K562 (cell line): Measurements from ENCODE around the gene GSK3B.

Experiments used
- CAMTA2 ChIP-seq: fragments of 250-450 bp; sonication (Bioruptor Pico); conservative IDR thresholded peaks from 2 replicates; pipeline ENCODE4 v1.5.1; 2022
- EHMT2 ChIP-seq: fragments of 450-650 bp; IDR thresholded peaks from 2 replicates; pipeline ENCODE4 v1.6.1; 2018; ENCODE audit warnings: antibody characterized with exemption
- EZH2 ChIP-seq: IDR thresholded peaks from 2 replicates; pipeline ENCODE4 v1.6.1; 2012; ENCODE audit warnings: low read depth, mild to moderate bottlenecking, inconsistent platforms, low read length, borderline replicate concordance
- FOXM1 ChIP-seq, 2 experiments: fragments of 450-650 bp in 1 of 2; sonication (generic) in 1 of 2; formaldehyde crosslinking in 1 of 2; IDR thresholded peaks; 2 replicates each; pipeline versions ENCODE4 v1.6.1 to v1.9.0; 2017 to 2022; ENCODE audit warnings: low read depth in 2 of 2, mild to moderate bottlenecking in 2 of 2, missing genetic modification reagents in 1 of 2, moderate library complexity in 1 of 2
- JUND ChIP-seq, 2 experiments: IDR thresholded peaks; 2 replicates in 1 of 2; 3 replicates in 1 of 2; pipeline ENCODE4 v1.6.1; 2011; ENCODE audit warnings: borderline replicate concordance in 2 of 2, low read depth in 2 of 2, low read length in 2 of 2, improper control_type of control experiment in 1 of 2, missing biosample characterization in 1 of 2, missing genetic modification characterization in 1 of 2, missing genetic modification reagents in 1 of 2
- POLR2A ChIP-seq: fragments of 450-650 bp; conservative IDR thresholded peaks from 2 replicates; pipeline ENCODE4 v1.6.1; 2016
- PRDM10 ChIP-seq: fragments of 450-650 bp; IDR thresholded peaks from 2 replicates; pipeline ENCODE4 v1.6.1; 2018; ENCODE audit not compliant: partially characterized antibody
- RAD21 ChIP-seq, 2 experiments: fragments of 250-450 bp in 1 of 2; fragments of 450-650 bp in 1 of 2; sonication (Bioruptor Pico) in 1 of 2; formaldehyde crosslinking in 1 of 2; IDR thresholded peaks in 1 of 2; conservative IDR thresholded peaks in 1 of 2; 2 replicates each; pipeline versions ENCODE4 v1.4.0 to v1.8.0; 2020 to 2022; ENCODE audit warnings: mild to moderate bottlenecking in 2 of 2, moderate library complexity in 1 of 2
- ZNF184 ChIP-seq: sonication (generic); formaldehyde crosslinking; IDR thresholded peaks from 2 replicates; pipeline ENCODE4 v1.5.0; 2020; ENCODE audit warnings: missing genetic modification reagents
- TF ChIP-seq, protein P1 (sequence below), 2 experiments: fragments of 150-350 bp in 1 of 2; IDR thresholded peaks; 2 replicates each; pipeline ENCODE4 v1.6.1; 2012 to 2016; ENCODE audit warnings: low read depth in 2 of 2, low read length in 2 of 2, mild to moderate bottlenecking in 1 of 2, moderate library complexity in 1 of 2
- TF ChIP-seq, protein P2 (sequence below), 3 experiments: IDR thresholded peaks in 2 of 3; conservative IDR thresholded peaks in 1 of 3; 2 replicates each; pipeline ENCODE4 v1.5.1; 2011 to 2012; ENCODE audit warnings: low read length in 3 of 3, mild to moderate bottlenecking in 3 of 3, control low read depth in 2 of 3, improper control_type of control experiment in 1 of 3, inconsistent platforms in 1 of 3, low read depth in 1 of 3, mixed read lengths in 1 of 3, moderate library complexity in 1 of 3; ENCODE audit not compliant: insufficient read depth in 2 of 3

DNA sequence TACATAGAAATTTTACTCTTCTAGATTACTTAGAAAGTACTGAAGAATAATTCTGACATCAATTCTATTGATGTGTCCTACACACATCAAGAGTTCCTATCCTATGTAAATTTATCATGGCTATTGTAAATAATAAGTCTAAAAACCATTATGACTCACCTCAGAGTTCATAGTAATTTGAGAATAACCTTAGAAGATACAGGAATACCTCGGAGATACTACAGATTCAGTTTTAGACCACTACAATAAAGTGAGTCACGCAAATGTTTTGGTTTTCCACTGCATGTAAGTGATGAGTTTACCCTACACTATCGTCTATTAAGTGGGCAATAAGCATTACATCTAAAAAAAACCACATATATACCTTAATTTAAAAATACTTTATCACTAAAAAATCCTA, 237.6 kb downstream of the GSK3B start:
- TF ChIP-seq RAD21 (CRISPR knock-in tag; conservative IDR thresholded peaks at IDR 0.05 in 1 of 2, IDR thresholded peaks at IDR 0.05 in 1 of 2): no peak
- TF ChIP-seq EZH2: no peak
- TF ChIP-seq ZNF184 (CRISPR knock-in tag): no peak
- TF ChIP-seq FOXM1 (IDR thresholded peaks at IDR 0.05; ENCODE audit: low read depth): no peak
- TF ChIP-seq FOXM1 (CRISPR knock-in tag; IDR thresholded peaks at IDR 0.05; ENCODE audit: low read depth): no peak
- TF ChIP-seq, protein P1, sequence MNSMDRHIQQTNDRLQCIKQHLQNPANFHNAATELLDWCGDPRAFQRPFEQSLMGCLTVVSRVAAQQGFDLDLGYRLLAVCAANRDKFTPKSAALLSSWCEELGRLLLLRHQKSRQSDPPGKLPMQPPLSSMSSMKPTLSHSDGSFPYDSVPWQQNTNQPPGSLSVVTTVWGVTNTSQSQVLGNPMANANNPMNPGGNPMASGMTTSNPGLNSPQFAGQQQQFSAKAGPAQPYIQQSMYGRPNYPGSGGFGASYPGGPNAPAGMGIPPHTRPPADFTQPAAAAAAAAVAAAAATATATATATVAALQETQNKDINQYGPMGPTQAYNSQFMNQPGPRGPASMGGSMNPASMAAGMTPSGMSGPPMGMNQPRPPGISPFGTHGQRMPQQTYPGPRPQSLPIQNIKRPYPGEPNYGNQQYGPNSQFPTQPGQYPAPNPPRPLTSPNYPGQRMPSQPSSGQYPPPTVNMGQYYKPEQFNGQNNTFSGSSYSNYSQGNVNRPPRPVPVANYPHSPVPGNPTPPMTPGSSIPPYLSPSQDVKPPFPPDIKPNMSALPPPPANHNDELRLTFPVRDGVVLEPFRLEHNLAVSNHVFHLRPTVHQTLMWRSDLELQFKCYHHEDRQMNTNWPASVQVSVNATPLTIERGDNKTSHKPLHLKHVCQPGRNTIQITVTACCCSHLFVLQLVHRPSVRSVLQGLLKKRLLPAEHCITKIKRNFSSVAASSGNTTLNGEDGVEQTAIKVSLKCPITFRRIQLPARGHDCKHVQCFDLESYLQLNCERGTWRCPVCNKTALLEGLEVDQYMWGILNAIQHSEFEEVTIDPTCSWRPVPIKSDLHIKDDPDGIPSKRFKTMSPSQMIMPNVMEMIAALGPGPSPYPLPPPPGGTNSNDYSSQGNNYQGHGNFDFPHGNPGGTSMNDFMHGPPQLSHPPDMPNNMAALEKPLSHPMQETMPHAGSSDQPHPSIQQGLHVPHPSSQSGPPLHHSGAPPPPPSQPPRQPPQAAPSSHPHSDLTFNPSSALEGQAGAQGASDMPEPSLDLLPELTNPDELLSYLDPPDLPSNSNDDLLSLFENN (IDR thresholded peaks at IDR 0.05; ENCODE audit: low read depth in 2 of 2, low read length in 2 of 2): no peak
- no peak for TF ChIP-seq POLR2A
- no peak for TF ChIP-seq JUND (IDR thresholded peaks at IDR 0.05; ENCODE audit: borderline replicate concordance, low read depth, low read length)
- no peak for TF ChIP-seq JUND (tag; IDR thresholded peaks at IDR 0.05; ENCODE audit: borderline replicate concordance, low read depth, low read length)
- TF ChIP-seq, protein P2, sequence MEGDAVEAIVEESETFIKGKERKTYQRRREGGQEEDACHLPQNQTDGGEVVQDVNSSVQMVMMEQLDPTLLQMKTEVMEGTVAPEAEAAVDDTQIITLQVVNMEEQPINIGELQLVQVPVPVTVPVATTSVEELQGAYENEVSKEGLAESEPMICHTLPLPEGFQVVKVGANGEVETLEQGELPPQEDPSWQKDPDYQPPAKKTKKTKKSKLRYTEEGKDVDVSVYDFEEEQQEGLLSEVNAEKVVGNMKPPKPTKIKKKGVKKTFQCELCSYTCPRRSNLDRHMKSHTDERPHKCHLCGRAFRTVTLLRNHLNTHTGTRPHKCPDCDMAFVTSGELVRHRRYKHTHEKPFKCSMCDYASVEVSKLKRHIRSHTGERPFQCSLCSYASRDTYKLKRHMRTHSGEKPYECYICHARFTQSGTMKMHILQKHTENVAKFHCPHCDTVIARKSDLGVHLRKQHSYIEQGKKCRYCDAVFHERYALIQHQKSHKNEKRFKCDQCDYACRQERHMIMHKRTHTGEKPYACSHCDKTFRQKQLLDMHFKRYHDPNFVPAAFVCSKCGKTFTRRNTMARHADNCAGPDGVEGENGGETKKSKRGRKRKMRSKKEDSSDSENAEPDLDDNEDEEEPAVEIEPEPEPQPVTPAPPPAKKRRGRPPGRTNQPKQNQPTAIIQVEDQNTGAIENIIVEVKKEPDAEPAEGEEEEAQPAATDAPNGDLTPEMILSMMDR (IDR thresholded peaks at IDR 0.05 in 2 of 3, conservative IDR thresholded peaks at IDR 0.05 in 1 of 3; ENCODE audit: insufficient read depth in 2 of 3, low read depth in 1 of 3, low read length in 3 of 3): no peak
- TF ChIP-seq PRDM10: no peak
- no peak for TF ChIP-seq CAMTA2
- no peak for TF ChIP-seq EHMT2
